ENCODE data around the gene AGBL4.

The AGBL4 gene

GRCh38 chr1:49160677-49161076 lies 863.1 kb downstream of the AGBL4 start:
- H3K27ac ChIP-seq (ENCODE audit: extremely low read depth, low read depth, low read length) = no peak overlapping the region
- no peaks in the 10 kb centered on the region for H3K36me3 ChIP-seq (ENCODE audit: control insufficient read depth in 2 of 2, insufficient read depth in 1 of 2, low read length in 2 of 2)
- H3K9me3 ChIP-seq (ENCODE audit: control insufficient read depth, insufficient read depth, low read depth, low read length) = no peaks in the 10 kb centered on the region
- TF ChIP-seq SETDB1 (IDR thresholded peaks at IDR 0.05; ENCODE audit: insufficient read length, low read length) (no peak), ZNF610 (tag by site-specific recombination; IDR thresholded peaks at IDR 0.05; ENCODE audit: borderline replicate concordance) (no peak), ZFP69B (tag by site-specific recombination; IDR thresholded peaks at IDR 0.05) (no peak), ZNF704 (tag by site-specific recombination; IDR thresholded peaks at IDR 0.05) (no peak), KLF16 (tag by site-specific recombination; IDR thresholded peaks at IDR 0.05) (no peak)
- TF ChIP-seq, protein P1, sequence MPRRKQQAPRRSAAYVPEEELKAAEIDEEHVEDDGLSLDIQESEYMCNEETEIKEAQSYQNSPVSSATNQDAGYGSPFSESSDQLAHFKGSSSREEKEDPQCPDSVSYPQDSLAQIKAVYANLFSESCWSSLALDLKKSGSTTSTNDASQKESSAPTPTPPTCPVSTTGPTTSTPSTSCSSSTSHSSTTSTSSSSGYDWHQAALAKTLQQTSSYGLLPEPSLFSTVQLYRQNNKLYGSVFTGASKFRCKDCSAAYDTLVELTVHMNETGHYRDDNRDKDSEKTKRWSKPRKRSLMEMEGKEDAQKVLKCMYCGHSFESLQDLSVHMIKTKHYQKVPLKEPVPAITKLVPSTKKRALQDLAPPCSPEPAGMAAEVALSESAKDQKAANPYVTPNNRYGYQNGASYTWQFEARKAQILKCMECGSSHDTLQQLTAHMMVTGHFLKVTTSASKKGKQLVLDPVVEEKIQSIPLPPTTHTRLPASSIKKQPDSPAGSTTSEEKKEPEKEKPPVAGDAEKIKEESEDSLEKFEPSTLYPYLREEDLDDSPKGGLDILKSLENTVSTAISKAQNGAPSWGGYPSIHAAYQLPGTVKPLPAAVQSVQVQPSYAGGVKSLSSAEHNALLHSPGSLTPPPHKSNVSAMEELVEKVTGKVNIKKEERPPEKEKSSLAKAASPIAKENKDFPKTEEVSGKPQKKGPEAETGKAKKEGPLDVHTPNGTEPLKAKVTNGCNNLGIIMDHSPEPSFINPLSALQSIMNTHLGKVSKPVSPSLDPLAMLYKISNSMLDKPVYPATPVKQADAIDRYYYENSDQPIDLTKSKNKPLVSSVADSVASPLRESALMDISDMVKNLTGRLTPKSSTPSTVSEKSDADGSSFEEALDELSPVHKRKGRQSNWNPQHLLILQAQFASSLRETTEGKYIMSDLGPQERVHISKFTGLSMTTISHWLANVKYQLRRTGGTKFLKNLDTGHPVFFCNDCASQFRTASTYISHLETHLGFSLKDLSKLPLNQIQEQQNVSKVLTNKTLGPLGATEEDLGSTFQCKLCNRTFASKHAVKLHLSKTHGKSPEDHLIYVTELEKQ (tag by site-specific recombination; IDR thresholded peaks at IDR 0.05; ENCODE audit: borderline replicate concordance) = no peak
- ChIA-PET POLR2A (no interaction called here), CTCF (no interaction called here)
- H3K4me3 ChIP-seq (ENCODE audit: low read depth, low read length) = no peak overlapping the region
- no peaks in the 10 kb centered on the region for H3K4me1 ChIP-seq (ENCODE audit: control insufficient read depth, insufficient read depth, low read length)

DNA sequence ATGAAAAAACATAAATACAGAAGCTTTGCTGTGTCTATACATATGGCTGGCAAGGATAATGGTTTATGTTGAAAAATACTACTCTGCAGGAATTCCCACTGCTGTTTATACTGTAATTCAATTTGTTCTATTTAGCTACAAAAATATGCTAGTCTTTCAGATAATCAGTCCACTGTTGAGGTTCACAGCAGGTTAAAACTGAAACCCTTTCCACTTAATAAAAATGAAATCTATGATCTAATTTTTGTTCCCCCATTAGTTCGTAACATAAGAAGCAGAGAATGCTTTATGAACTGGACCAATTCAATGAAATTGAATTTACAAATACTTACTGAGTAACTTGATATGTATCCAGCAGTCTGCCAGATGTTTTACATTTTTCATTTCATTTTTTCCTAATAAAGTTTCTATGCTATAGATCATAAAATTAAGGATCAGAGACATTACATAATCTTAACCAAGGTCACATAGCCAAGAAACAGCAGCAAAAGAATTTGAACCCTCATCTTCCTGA lies 887.0 kb downstream of the AGBL4 start:
- no peaks in the 10 kb centered on the region for H3K9me3 ChIP-seq (ENCODE audit: control insufficient read depth, insufficient read depth, low read depth, low read length)
- no peak for TF ChIP-seq ZNF23 (tag by site-specific recombination; IDR thresholded peaks at IDR 0.05; ENCODE audit: borderline replicate concordance)
- TF ChIP-seq, protein P2, sequence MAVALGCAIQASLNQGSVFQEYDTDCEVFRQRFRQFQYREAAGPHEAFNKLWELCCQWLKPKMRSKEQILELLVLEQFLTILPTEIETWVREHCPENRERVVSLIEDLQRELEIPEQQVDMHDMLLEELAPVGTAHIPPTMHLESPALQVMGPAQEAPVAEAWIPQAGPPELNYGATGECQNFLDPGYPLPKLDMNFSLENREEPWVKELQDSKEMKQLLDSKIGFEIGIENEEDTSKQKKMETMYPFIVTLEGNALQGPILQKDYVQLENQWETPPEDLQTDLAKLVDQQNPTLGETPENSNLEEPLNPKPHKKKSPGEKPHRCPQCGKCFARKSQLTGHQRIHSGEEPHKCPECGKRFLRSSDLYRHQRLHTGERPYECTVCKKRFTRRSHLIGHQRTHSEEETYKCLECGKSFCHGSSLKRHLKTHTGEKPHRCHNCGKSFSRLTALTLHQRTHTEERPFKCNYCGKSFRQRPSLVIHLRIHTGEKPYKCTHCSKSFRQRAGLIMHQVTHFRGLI (tag by site-specific recombination; IDR thresholded peaks at IDR 0.05) = no peak
- no peak for TF ChIP-seq ZNF660 (tag by site-specific recombination; IDR thresholded peaks at IDR 0.05)
- no peak for TF ChIP-seq ZNF221 (tag by site-specific recombination; IDR thresholded peaks at IDR 0.05; ENCODE audit: borderline replicate concordance)
- no peak for TF ChIP-seq ZIC2 (tag by site-specific recombination; IDR thresholded peaks at IDR 0.05)
- TF ChIP-seq ZSCAN18 (tag by site-specific recombination; IDR thresholded peaks at IDR 0.05) = no peak
- TF ChIP-seq ZNF366 (tag by site-specific recombination; conservative IDR thresholded peaks at IDR 0.05) = no peak
- TF ChIP-seq IKZF3 (tag by site-specific recombination; IDR thresholded peaks at IDR 0.05) = no peak
- no peak for TF ChIP-seq OSR2 (tag by site-specific recombination; IDR thresholded peaks at IDR 0.05)
- TF ChIP-seq ZNF354C (tag by site-specific recombination; IDR thresholded peaks at IDR 0.05; ENCODE audit: borderline replicate concordance, low read depth) = no peak
- no peak for TF ChIP-seq ZNF513 (tag by site-specific recombination; IDR thresholded peaks at IDR 0.05)
- no peak for TF ChIP-seq ZNF560 (tag by site-specific recombination; IDR thresholded peaks at IDR 0.05; ENCODE audit: borderline replicate concordance)
- TF ChIP-seq ZNF114 (tag by site-specific recombination; IDR thresholded peaks at IDR 0.05) = no peak
- no peak for TF ChIP-seq ZNF704 (tag by site-specific recombination; IDR thresholded peaks at IDR 0.05)
- TF ChIP-seq ZNF677 (tag by site-specific recombination; IDR thresholded peaks at IDR 0.05) = no peak
- no peak for TF ChIP-seq ZNF184 (tag by site-specific recombination; IDR thresholded peaks at IDR 0.05)
- no peaks in the 10 kb centered on the region for H3K4me1 ChIP-seq (ENCODE audit: control insufficient read depth, insufficient read depth, low read length)
- no peaks in the 10 kb centered on the region for H3K36me3 ChIP-seq (ENCODE audit: control insufficient read depth in 2 of 2, insufficient read depth in 1 of 2, low read length in 2 of 2)
- POLR2A ChIA-PET = no interaction called here
- no peak overlapping the region for H3K4me3 ChIP-seq (ENCODE audit: low read depth, low read length)
- H3K27ac ChIP-seq (ENCODE audit: extremely low read depth, low read depth, low read length) = no peak overlapping the region
- CTCF ChIA-PET = no interaction called here

Data from HEK293 (cell line).